Bronchial epithelial cell (primary cell): ENCODE data around the gene AMOTL1. TPM values are rescaled to one million over a fixed set of nuclear protein-coding genes. Genes with fewer than 3 reads are reported as not detected.
"Not testable (repeated sequence)": the region's sequence is repeated elsewhere in the genome, so short reads cannot be mapped to it uniquely, and the experiment has no call there.

ENCODE experiments used
- DNase-seq: peaks from one replicate; pipeline ENCODE4 v3.0.0-alpha.2; 2010; ENCODE audit warnings: low read depth
- FAIRE-seq: peaks from 2 replicates; lab custom pipeline; 2011; peaks lifted over from hg19 to GRCh38; lab: Jason Lieb, UNC
- H3K27me3 ChIP-seq: 2 replicates; pipeline ENCODE4 v1.5.1; 2011; ENCODE audit warnings: low read length; ENCODE audit not compliant: control insufficient read depth, insufficient read depth
- H3K36me3 ChIP-seq: 2 replicates; pipeline ENCODE4 v1.5.1; 2011; ENCODE audit warnings: low read length; ENCODE audit not compliant: control insufficient read depth, insufficient read depth
- H3K4me3 ChIP-seq: 2 replicates; pipeline ENCODE4 v1.5.1; 2011; ENCODE audit warnings: mild to moderate bottlenecking, low read depth, low read length, control low read depth
- total RNA-seq: library from RNA; depleted of rRNA; stranded (reverse); fragments of >200 nt; gene quantifications from 2 replicates; pipeline ENCODE4 v1.2.1, GENCODE V29; 2014
- TF ChIP-seq, protein P1 (sequence below): IDR thresholded peaks from 2 replicates; pipeline ENCODE4 v1.5.1; 2011; ENCODE audit warnings: mild to moderate bottlenecking, moderate library complexity, low read length, control low read depth, inconsistent platforms; ENCODE audit not compliant: insufficient read depth, severe bottlenecking

The AMOTL1 gene
- total RNA-seq, 1 donor from 2014 or later = 64.8 TPM

- no peak for DNase-seq
- H3K4me3 ChIP-seq = no peak overlapping the region
- TF ChIP-seq, protein P1, sequence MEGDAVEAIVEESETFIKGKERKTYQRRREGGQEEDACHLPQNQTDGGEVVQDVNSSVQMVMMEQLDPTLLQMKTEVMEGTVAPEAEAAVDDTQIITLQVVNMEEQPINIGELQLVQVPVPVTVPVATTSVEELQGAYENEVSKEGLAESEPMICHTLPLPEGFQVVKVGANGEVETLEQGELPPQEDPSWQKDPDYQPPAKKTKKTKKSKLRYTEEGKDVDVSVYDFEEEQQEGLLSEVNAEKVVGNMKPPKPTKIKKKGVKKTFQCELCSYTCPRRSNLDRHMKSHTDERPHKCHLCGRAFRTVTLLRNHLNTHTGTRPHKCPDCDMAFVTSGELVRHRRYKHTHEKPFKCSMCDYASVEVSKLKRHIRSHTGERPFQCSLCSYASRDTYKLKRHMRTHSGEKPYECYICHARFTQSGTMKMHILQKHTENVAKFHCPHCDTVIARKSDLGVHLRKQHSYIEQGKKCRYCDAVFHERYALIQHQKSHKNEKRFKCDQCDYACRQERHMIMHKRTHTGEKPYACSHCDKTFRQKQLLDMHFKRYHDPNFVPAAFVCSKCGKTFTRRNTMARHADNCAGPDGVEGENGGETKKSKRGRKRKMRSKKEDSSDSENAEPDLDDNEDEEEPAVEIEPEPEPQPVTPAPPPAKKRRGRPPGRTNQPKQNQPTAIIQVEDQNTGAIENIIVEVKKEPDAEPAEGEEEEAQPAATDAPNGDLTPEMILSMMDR = no peak
- H3K36me3 ChIP-seq = peaks cover 17% of the 10 kb centered on the region
- no peaks in the 10 kb centered on the region for H3K27me3 ChIP-seq
- no peak for FAIRE-seq
These were observed 35.3 kb downstream of the AMOTL1 start for GRCh38 chr11:94803491-94803890.

DNA sequence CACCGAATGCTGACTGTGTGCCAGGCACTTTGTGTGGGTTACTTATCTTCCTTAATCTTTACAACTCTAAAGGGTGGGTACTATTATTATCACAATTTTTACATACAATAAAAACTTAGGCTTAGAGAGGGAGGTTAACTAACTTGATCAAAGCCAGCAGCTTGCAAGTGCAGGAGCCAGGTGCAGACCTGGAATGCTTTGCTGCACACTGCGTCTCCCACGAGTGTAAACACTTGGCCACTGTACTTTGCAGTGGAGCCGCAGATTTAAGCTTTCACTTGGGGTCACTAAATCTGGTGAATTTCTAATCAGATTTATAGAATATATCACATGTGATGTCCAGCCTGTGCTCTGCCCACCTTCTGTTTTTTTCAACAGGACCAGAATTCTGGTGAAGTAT, 36.7 kb downstream of the AMOTL1 start:
- DNase-seq = no peak
- no peak overlapping the region for H3K4me3 ChIP-seq
- FAIRE-seq = no peak
- H3K27me3 ChIP-seq = no peaks in the 10 kb centered on the region
- peaks cover 13% of the 10 kb centered on the region for H3K36me3 ChIP-seq
- TF ChIP-seq, protein P1 = no peak

DNA sequence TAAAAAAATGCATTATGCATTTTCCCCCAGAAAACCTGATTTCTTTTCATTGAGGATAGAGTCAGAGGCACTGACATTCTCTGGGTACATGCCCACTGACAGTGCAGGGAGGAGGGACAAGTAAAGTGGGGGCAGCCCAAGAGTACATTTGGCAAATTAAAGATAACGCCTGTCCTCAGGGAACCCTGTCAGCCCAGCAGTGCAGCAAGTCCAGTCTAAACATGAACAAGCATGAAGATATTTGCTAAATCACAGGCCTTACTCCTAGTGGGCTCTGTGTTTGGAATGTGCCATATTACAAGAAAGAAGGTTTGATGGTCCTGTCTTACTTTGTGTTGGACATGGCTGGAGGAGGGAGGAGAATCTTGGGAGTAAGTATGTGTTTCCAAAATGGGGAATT, 37.9 kb downstream of the AMOTL1 start:
- no peaks in the 10 kb centered on the region for H3K27me3 ChIP-seq
- no peak overlapping the region for H3K4me3 ChIP-seq
- TF ChIP-seq, protein P1 = no peak
- no peak for DNase-seq
- FAIRE-seq = no peak
- H3K36me3 ChIP-seq = peaks cover 8% of the 10 kb centered on the region

- DNase-seq (no peak), FAIRE-seq (no peak)
- Histone ChIP-seq H3K4me3 (no peak overlapping the region), H3K36me3 (peaks cover 8% of the 10 kb centered on the region), H3K27me3 (no peaks in the 10 kb centered on the region)
- TF ChIP-seq, protein P1 = no peak
These were observed 38.3 kb downstream of the AMOTL1 start for GRCh38 chr11:94806419-94806818.

DNA sequence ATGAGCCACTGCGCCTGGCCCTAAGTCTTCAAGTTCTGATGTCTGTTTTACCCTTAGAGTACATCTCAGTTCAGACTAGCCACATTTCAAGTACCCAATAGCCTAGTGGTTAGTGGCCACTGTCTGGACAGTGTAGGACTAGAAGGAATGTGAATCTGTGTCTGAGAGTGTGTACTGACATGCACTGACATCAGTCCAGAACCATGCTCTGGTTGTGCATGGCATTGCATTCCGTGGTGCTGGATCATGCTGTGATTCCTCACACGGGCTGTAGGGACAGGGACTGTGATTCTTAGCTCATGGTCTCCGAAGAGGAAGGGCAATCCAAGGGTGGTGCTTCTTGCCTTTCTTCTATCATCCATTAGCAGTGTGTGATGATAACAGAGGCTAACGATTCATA, 41.1 kb downstream of the AMOTL1 start:
- FAIRE-seq = no peak
- peaks cover 14% of the 10 kb centered on the region for H3K36me3 ChIP-seq
- H3K27me3 ChIP-seq = no peaks in the 10 kb centered on the region
- no peak for DNase-seq
- TF ChIP-seq, protein P1 = no peak
- no peak overlapping the region for H3K4me3 ChIP-seq

- peaks cover 10% of the 10 kb centered on the region for H3K36me3 ChIP-seq
- H3K4me3 ChIP-seq, DNase-seq, H3K27me3 ChIP-seq: not testable (repeated sequence)
- peak; percentile 32 for FAIRE-seq
These were observed 44.9 kb downstream of the AMOTL1 start for GRCh38 chr11:94812724-94813720.
